ENCODE measurements around the gene ITPRIP.

- TF ChIP-seq EZH2 (IDR thresholded peaks at IDR 0.05; ENCODE audit: borderline replicate concordance), result no peak
- no peak for TF ChIP-seq CTCF (IDR thresholded peaks at IDR 0.05; ENCODE audit: poor library complexity)
- no peak for TF ChIP-seq EZH2phosphoT487 (IDR thresholded peaks at IDR 0.05; ENCODE audit: low read depth, severe bottlenecking, unreplicated experiment)
These were observed 16.4 kb downstream of the ITPRIP start for GRCh38 chr10:104321725-104322415.
